MM.1S (cell line): ENCODE results near the gene TMEM259.

Source experiments
- DNase-seq: peaks from one replicate; pipeline ENCODE4 v3.0.0-alpha.2; 2015
- H2AFZ ChIP-seq: fragments of 300-600 bp; sonication (generic); 2 replicates; pipeline ENCODE4 v1.6.0; 2016; ENCODE audit warnings: antibody characterized with exemption, low read length
- H3F3A ChIP-seq: fragments of 300-600 bp; sonication (generic); 2 replicates; pipeline ENCODE4 v1.6.1; 2016; ENCODE audit warnings: mild to moderate bottlenecking, antibody characterized with exemption, low read length, moderate library complexity, mixed read lengths; ENCODE audit not compliant: insufficient read depth
- H3K27ac ChIP-seq: fragments of 300-600 bp; sonication (generic); 2 replicates; pipeline ENCODE4 v1.5.1; 2016; ENCODE audit warnings: mild to moderate bottlenecking, low read length
- H3K27me3 ChIP-seq: fragments of 300-600 bp; sonication (generic); replicated peaks from 2 replicates; pipeline ENCODE4 v1.6.0; 2016; ENCODE audit warnings: low read length; ENCODE audit not compliant: insufficient read depth
- H3K36me3 ChIP-seq: fragments of 300-600 bp; sonication (generic); replicated peaks from 2 replicates; pipeline ENCODE4 v1.6.1; 2016; ENCODE audit warnings: mild to moderate bottlenecking, low read length, mixed read lengths; ENCODE audit not compliant: insufficient read depth
- H3K4me1 ChIP-seq: fragments of 300-600 bp; sonication (generic); 2 replicates; pipeline ENCODE4 v1.6.1; 2016; ENCODE audit warnings: low read length, mixed read lengths
- H3K4me2 ChIP-seq: fragments of 300-600 bp; sonication (generic); 2 replicates; pipeline ENCODE4 v1.6.0; 2016; ENCODE audit warnings: low read depth, low read length
- H3K4me3 ChIP-seq: fragments of 300-600 bp; sonication (generic); 2 replicates; pipeline ENCODE4 v1.5.1; 2016; ENCODE audit warnings: low read length, mixed read lengths
- H3K79me2 ChIP-seq: fragments of 300-600 bp; sonication (generic); 2 replicates; pipeline ENCODE4 v1.6.1; 2016; ENCODE audit warnings: mixed run types, low read length, mixed read lengths
- H3K9ac ChIP-seq: fragments of 300-600 bp; sonication (generic); 2 replicates; pipeline ENCODE4 v1.6.1; 2016; ENCODE audit warnings: low read length, mixed read lengths
- H3K9me2 ChIP-seq: fragments of 300-600 bp; sonication (generic); replicated peaks from 2 replicates; pipeline ENCODE4 v1.6.1; 2016; ENCODE audit warnings: mild to moderate bottlenecking, low read length, mixed read lengths; ENCODE audit not compliant: insufficient read depth
- H3K9me3 ChIP-seq: fragments of 300-600 bp; sonication (generic); replicated peaks from 2 replicates; pipeline ENCODE4 v1.6.1; 2016; ENCODE audit warnings: mild to moderate bottlenecking, low read length, mixed read lengths; ENCODE audit not compliant: insufficient read depth
- H4K20me1 ChIP-seq: fragments of 300-600 bp; sonication (generic); 2 replicates; pipeline ENCODE4 v1.6.1; 2016; ENCODE audit warnings: mild to moderate bottlenecking, low read length, moderate library complexity, mixed read lengths; ENCODE audit not compliant: insufficient read depth
- CTCF ChIP-seq: fragments of 300-600 bp; sonication (generic); IDR thresholded peaks from 2 replicates; pipeline ENCODE4 v1.5.1; 2016; ENCODE audit warnings: antibody characterized with exemption, low read length, mixed read lengths
- EZH2 ChIP-seq: fragments of 300-600 bp; sonication (generic); optimal IDR thresholded peaks from 2 replicates; pipeline ENCODE3; 2017; ENCODE audit warnings: low read depth, mild to moderate bottlenecking, antibody characterized with exemption, low read length, mixed read lengths
- EZH2phosphoT487 ChIP-seq: fragments of 300-600 bp; sonication (generic); IDR thresholded peaks from 2 replicates; pipeline ENCODE4 v1.6.1; 2018; ENCODE audit warnings: antibody characterized with exemption, low read length

Gene TMEM259

GRCh38 chr19:1041272-1041834 is 20.4 kb upstream of the TMEM259 start:
- peak overlapping the region; percentile 72 for H3K4me3 ChIP-seq
- no peaks in the 10 kb centered on the region for H3K9me3 ChIP-seq

GRCh38 chr19:1040476-1041271 is 19.8 kb upstream of the TMEM259 start:
- no peak for TF ChIP-seq CTCF
- TF ChIP-seq EZH2phosphoT487: no peak
- no peak for TF ChIP-seq EZH2
- peak overlapping the region; percentile 52; the same call in 1 of the 2 replicates for H3K9ac ChIP-seq
- no peaks in the 10 kb centered on the region for H4K20me1 ChIP-seq
- H3K36me3 ChIP-seq: no peaks in the 10 kb centered on the region; the same call in 1 of the 2 replicates
- H3K27ac ChIP-seq: peak overlapping the region; percentile 13; the same call in 1 of the 2 replicates
- H3K79me2 ChIP-seq: peaks cover 24% of the 10 kb centered on the region
- DNase-seq: peak; percentile 98
- no peaks in the 10 kb centered on the region for H3K9me2 ChIP-seq
- no peaks in the 10 kb centered on the region for H3K9me3 ChIP-seq
- peak overlapping the region; percentile 72 for H3K4me3 ChIP-seq
- peaks cover 38% of the 10 kb centered on the region for H3F3A ChIP-seq
- peaks cover 37% of the 10 kb centered on the region for H3K4me1 ChIP-seq
- no peaks in the 10 kb centered on the region for H3K27me3 ChIP-seq
- H2AFZ ChIP-seq: peak overlapping the region; percentile 18; the same call in 1 of the 2 replicates
- H3K4me2 ChIP-seq: peak overlapping the region; percentile 66

More at GRCh38 chr19:1041272-1041834, 20.4 kb upstream of the TMEM259 start:
- TF ChIP-seq CTCF: no peak
- no peak for TF ChIP-seq EZH2
- no peak for TF ChIP-seq EZH2phosphoT487
- peaks cover 31% of the 10 kb centered on the region for H3K4me1 ChIP-seq
- no peaks in the 10 kb centered on the region for H4K20me1 ChIP-seq
- no peak for DNase-seq
- H3F3A ChIP-seq: peaks cover 35% of the 10 kb centered on the region
- peak overlapping the region; percentile 66 for H3K4me2 ChIP-seq
- no peaks in the 10 kb centered on the region for H3K9me2 ChIP-seq
- no peak overlapping the region for H3K27ac ChIP-seq
- H3K79me2 ChIP-seq: peaks cover 18% of the 10 kb centered on the region
- H3K36me3 ChIP-seq: no peaks in the 10 kb centered on the region; the same call in 1 of the 2 replicates
- peak overlapping the region; percentile 18; the same call in 1 of the 2 replicates for H2AFZ ChIP-seq
- peak overlapping the region; percentile 12; the same call in 1 of the 2 replicates for H3K9ac ChIP-seq
- no peaks in the 10 kb centered on the region for H3K27me3 ChIP-seq

- H4K20me1 ChIP-seq: no peaks in the 10 kb centered on the region
- peak within 1 kb of the TSS; percentile 89; the same call in 1 of the 2 replicates for H3K27ac ChIP-seq
- no peaks in the 10 kb centered on the region for H3K9me2 ChIP-seq
- no peaks in the 10 kb centered on the region; the same call in 1 of the 2 replicates for H3K36me3 ChIP-seq
- peaks cover 29% of the 10 kb centered on the region for H3K79me2 ChIP-seq
- H3K4me2 ChIP-seq: peak within 1 kb of the TSS; percentile 66
- H2AFZ ChIP-seq: peak within 1 kb of the TSS; percentile 18; the same call in 1 of the 2 replicates
- no peaks in the 10 kb centered on the region for H3K27me3 ChIP-seq
- TF ChIP-seq EZH2phosphoT487 (no peak), EZH2 (no peak), CTCF (no peak)
- peaks cover 40% of the 10 kb centered on the region for H3F3A ChIP-seq
- H3K4me1 ChIP-seq: peaks cover 37% of the 10 kb centered on the region
- no peaks in the 10 kb centered on the region for H3K9me3 ChIP-seq
- peak within 1 kb of the TSS; percentile 52; the same call in 1 of the 2 replicates for H3K9ac ChIP-seq
- DNase-seq: peak; percentile 100
- peak within 1 kb of the TSS; percentile 72 for H3K4me3 ChIP-seq
These were observed 18.9 kb upstream of the TMEM259 start, which contains the start of gene ABCA7 for GRCh38 chr19:1039646-1040475. Gene ABCA7 (plus strand): TSS chr19:1040107. CDS start chr19:1041362, 1,255 bp downstream.
